GM10266 (cell line): ENCODE results near the gene DCTD.

Experiments used
- DNase-seq: peaks from one replicate; pipeline ENCODE4 v3.0.0; 2012; ENCODE audit errors: extremely low spot score
- TF ChIP-seq, protein P1 (sequence below): IDR thresholded peaks from 2 replicates; pipeline ENCODE4 v1.5.1; 2012; ENCODE audit warnings: mild to moderate bottlenecking, low read depth; ENCODE audit not compliant: control insufficient read depth, insufficient read depth; ENCODE audit errors: missing control alignments

DCTD gene

DNA sequence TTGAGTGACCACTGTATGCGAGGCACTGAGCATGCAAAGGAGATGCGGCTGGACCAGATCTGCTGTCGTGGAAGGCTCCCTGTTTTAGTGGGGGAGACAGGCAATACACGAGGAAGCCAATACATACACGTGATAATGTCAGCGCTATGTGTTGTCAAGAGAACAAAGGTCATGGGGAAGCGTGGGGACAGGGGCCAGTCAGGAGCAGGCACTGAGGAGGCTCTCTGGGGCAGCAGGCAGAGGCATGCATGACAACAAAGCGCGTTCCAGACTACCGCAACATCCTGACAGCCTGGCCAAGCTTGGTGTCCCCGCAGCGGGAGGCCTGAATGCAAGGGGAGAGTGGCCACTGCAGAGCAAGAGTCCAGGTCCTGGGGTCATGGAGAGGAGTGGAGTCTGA, 61.9 kb downstream of the DCTD start:
- no peak for DNase-seq
- TF ChIP-seq, protein P1, sequence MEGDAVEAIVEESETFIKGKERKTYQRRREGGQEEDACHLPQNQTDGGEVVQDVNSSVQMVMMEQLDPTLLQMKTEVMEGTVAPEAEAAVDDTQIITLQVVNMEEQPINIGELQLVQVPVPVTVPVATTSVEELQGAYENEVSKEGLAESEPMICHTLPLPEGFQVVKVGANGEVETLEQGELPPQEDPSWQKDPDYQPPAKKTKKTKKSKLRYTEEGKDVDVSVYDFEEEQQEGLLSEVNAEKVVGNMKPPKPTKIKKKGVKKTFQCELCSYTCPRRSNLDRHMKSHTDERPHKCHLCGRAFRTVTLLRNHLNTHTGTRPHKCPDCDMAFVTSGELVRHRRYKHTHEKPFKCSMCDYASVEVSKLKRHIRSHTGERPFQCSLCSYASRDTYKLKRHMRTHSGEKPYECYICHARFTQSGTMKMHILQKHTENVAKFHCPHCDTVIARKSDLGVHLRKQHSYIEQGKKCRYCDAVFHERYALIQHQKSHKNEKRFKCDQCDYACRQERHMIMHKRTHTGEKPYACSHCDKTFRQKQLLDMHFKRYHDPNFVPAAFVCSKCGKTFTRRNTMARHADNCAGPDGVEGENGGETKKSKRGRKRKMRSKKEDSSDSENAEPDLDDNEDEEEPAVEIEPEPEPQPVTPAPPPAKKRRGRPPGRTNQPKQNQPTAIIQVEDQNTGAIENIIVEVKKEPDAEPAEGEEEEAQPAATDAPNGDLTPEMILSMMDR, result no peak

DNA sequence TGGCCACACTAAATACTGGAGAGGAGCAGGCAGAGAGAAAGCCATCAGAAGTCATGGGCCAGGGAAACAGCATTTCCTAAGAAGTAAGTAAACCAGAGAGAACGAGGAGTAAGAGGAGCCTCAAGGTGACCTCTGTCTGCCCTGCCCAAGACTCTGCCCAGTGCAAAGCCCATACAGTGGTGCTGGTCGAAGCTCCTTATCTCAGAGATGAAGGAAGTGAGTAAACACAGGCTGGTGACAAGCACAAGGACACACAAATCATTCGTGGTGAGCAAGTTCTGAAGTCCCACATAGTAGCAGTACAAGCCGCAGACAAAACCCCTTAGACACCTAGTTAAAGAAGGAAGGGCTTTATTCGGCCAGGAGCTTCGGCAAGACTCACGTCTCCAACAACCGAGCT, 62.7 kb downstream of the DCTD start:
- no peak for DNase-seq
- TF ChIP-seq, protein P1, result no peak

DNA sequence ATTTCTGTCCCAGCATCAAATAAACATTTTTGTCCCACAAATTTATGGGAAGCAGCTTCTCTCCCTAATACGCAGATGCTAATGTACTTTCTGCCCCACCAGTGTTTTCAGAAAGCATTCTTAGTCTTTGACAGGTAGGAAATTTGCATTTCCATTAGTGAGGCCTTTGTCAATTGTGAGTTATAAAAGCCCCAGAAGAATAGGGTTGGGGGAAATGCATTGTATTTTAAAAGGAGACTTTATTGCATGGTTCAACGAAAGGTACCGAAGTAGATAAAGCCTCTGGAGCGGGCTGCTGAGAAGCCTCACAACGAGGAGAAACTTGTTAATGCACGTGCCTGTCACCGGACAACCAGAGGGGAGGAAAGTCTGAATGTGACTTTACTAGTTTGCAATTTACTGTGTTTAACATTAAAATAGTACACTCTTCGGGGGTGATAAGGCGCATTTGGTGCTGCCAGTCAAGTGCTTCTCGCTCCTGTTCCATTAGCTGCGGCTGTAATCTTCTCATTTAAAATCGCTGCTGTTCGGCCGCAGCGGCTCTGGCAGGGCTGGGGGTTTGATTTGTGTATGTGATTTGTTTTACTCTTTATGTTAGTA, 63.4 kb downstream of the DCTD start:
- TF ChIP-seq, protein P1, result no peak
- no peak for DNase-seq

DNA sequence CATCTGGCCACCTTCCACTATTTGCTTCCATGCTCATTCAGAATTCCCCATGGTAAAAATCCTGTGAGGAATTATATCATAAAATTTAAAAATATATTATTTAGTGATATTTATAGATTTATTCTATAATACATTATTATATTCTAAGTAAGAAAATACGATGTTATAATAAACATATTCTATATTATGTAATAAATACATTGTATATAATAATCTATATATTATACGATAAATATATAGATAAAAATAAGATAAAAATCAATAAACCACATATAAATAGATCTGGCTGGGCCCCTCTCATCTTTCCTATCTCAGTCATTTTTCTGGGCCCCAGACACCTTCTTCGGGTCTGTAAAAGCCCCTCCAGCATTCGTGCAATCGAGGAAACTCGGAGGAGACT, 68.5 kb downstream of the DCTD start:
- DNase-seq, result no peak
- TF ChIP-seq, protein P1, result no peak

DNA sequence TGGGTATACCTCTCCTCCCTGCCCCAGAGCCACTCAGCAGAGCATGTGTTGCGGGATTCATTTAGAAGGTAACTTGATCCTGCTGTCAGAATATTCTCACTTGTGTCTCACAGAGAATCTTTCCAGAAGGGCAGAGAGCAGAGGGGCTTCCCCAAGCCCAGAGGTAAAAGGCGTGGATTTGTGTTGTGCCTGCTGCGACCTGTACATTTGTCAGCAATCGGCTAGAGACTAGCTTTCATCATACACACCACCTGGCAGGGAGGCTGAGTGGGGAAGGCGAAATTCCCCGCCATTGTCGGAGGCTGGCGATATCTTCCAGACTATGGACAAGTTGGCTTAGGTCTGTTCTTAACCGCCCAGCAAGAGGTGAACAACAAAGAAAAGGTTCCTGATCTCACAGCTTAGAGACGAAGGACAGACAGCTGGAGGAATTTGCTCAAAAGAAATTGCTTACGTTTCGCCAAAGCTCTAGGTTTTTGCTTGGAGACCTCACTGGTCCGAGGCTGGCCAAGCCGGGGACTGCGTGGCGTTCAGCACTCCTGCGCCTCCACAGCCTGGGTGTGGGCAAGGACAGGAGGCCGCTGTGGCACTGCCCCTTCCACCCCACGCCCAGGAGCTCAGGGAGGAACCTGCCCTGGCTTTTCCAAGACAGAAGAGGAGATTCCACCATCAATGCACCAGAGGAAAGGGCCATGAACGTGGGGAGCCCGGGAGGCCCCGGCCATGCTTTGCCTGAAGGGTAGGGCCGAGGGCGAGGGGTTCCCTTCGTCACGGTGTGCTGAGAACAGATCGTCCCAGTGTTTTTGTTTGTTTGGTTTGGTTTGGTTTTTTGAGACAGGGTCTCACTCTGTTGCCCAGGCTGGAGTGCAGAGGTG, 69.4 kb downstream of the DCTD start:
- no peak for DNase-seq

DNA sequence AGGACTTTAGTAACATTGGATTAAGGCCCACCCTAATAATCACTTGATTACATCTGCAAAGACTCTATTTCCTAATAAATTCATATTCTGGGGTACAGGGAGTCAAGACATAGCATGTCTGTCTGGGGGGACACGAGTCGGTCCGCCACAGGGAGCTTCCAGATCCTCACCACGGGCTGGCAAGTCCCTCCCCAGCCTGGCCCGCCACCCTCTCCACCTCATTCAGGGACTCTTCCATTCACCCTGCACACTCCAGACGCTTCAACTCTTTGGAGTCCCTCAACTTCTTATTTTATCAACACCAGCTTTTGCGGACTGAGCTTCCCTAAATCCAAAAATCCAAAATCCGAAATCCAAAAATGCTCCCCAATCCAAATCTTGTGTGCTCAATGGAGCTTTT, 71.2 kb downstream of the DCTD start:
- DNase-seq, result no peak
- TF ChIP-seq, protein P1, result no peak

More for the DNA sequence above, 69.4 kb downstream of the DCTD start:
- TF ChIP-seq, protein P1, result no peak

DNA sequence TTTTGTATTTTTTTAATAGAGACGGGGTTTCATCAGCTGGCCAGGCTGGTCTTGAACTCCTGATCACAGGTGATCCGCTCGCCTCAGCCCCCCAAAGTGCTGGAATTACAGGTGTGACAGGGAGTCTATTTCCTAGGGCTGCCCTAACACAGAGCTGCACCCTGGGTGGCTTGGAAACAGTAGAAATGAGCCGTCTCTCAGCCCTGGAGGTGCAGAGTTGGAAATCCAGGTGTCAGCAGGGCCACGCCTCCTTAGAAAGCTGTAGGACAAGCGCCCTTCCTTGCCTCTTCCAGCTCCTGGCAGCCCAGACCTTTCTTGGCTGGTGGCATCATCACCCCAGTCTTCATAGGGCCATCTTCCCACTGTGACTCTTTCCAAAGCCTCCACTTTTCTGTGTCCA, 71.6 kb downstream of the DCTD start:
- DNase-seq, result no peak
- TF ChIP-seq, protein P1, result no peak
